Measurements from ENCODE around the gene THPO. TPM values are rescaled to one million over a fixed set of nuclear protein-coding genes. Genes with fewer than 3 reads are reported as not detected.

The THPO gene
- total RNA-seq, 1 experiment from 2014 or later, result 0.55 TPM

- Mint-ChIP-seq H3K9me3 (no peaks in the 10 kb centered on the region), H3K27me3 (ENCODE audit: low read depth) (no peaks in the 10 kb centered on the region), H3K4me1 (peaks cover 45% of the 10 kb centered on the region), H3K36me3 (peaks cover 50% of the 10 kb centered on the region), H3K27ac (no peak overlapping the region), H3K4me3 (no peak overlapping the region)
- ChIA-PET CTCF (interaction anchor here (1.1 to 1.6 kb wide), 3 partner anchors 23 to 173 kb away, joined by 3 to 5 read pairs (median 5); no protein-coding TSS in a partner anchor), POLR2A (interaction anchor here (0.9 kb wide), 1 partner anchor 173 kb away, joined by 4 read pairs; no protein-coding TSS in a partner anchor)
- TF ChIP-seq ZNF219 (CRISPR knock-in tag; IDR thresholded peaks at IDR 0.05; ENCODE audit: borderline replicate concordance) (no peak), KAT7 (CRISPR knock-in tag; IDR thresholded peaks at IDR 0.05; ENCODE audit: borderline replicate concordance) (no peak), SP1 (CRISPR knock-in tag; conservative IDR thresholded peaks at IDR 0.05) (no peak), CDX4 (CRISPR knock-in tag; IDR thresholded peaks at IDR 0.05; ENCODE audit: borderline replicate concordance) (no peak), EMX1 (CRISPR knock-in tag; IDR thresholded peaks at IDR 0.05) (no peak)
- TF ChIP-seq, protein P1, sequence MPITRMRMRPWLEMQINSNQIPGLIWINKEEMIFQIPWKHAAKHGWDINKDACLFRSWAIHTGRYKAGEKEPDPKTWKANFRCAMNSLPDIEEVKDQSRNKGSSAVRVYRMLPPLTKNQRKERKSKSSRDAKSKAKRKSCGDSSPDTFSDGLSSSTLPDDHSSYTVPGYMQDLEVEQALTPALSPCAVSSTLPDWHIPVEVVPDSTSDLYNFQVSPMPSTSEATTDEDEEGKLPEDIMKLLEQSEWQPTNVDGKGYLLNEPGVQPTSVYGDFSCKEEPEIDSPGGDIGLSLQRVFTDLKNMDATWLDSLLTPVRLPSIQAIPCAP (CRISPR knock-in tag; IDR thresholded peaks at IDR 0.05), result no peak
- ATAC-seq (no peak), DNase-seq (ENCODE audit: low spot score) (no peak)
Measured at GRCh38 chr3:184368586-184369183, 9.3 kb downstream of the THPO start.

GRCh38 chr3:184368116-184368515 lies 9.9 kb downstream of the THPO start:
- no peak overlapping the region for H3K4me3 Mint-ChIP-seq
- peaks cover 53% of the 10 kb centered on the region for H3K36me3 Mint-ChIP-seq
- no peaks in the 10 kb centered on the region for H3K9me3 Mint-ChIP-seq
- CTCF ChIA-PET, result interaction anchor here (1.3 to 1.5 kb wide), 2 partner anchors 13 to 173 kb away, joined by 4 to 5 read pairs; no protein-coding TSS in a partner anchor
- DNase-seq (ENCODE audit: low spot score) (no peak), ATAC-seq (no peak)
- H3K4me1 Mint-ChIP-seq, result peaks cover 45% of the 10 kb centered on the region
- no peaks in the 10 kb centered on the region for H3K27me3 Mint-ChIP-seq (ENCODE audit: low read depth)
- POLR2A ChIA-PET, result interaction anchor here (0.9 kb wide), 1 partner anchor 173 kb away, joined by 4 read pairs; no protein-coding TSS in a partner anchor
- H3K27ac Mint-ChIP-seq, result no peak overlapping the region
- TF ChIP-seq, protein P2, sequence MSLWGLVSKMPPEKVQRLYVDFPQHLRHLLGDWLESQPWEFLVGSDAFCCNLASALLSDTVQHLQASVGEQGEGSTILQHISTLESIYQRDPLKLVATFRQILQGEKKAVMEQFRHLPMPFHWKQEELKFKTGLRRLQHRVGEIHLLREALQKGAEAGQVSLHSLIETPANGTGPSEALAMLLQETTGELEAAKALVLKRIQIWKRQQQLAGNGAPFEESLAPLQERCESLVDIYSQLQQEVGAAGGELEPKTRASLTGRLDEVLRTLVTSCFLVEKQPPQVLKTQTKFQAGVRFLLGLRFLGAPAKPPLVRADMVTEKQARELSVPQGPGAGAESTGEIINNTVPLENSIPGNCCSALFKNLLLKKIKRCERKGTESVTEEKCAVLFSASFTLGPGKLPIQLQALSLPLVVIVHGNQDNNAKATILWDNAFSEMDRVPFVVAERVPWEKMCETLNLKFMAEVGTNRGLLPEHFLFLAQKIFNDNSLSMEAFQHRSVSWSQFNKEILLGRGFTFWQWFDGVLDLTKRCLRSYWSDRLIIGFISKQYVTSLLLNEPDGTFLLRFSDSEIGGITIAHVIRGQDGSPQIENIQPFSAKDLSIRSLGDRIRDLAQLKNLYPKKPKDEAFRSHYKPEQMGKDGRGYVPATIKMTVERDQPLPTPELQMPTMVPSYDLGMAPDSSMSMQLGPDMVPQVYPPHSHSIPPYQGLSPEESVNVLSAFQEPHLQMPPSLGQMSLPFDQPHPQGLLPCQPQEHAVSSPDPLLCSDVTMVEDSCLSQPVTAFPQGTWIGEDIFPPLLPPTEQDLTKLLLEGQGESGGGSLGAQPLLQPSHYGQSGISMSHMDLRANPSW (CRISPR knock-in tag; conservative IDR thresholded peaks at IDR 0.05; ENCODE audit: low read depth), result no peak
- TF ChIP-seq CREB1 (CRISPR knock-in tag; IDR thresholded peaks at IDR 0.05) (no peak), ZNF263 (CRISPR knock-in tag; IDR thresholded peaks at IDR 0.05; ENCODE audit: low read depth) (no peak), ELF4 (CRISPR knock-in tag; IDR thresholded peaks at IDR 0.05; ENCODE audit: low read depth) (no peak), ZNF138 (CRISPR knock-in tag; conservative IDR thresholded peaks at IDR 0.05) (no peak), ZNF121 (CRISPR knock-in tag; IDR thresholded peaks at IDR 0.05) (no peak), SP1 (CRISPR knock-in tag; conservative IDR thresholded peaks at IDR 0.05) (no peak), NR2C2 (CRISPR knock-in tag; IDR thresholded peaks at IDR 0.05) (no peak), CREM (CRISPR knock-in tag; IDR thresholded peaks at IDR 0.05) (no peak), ZSCAN18 (CRISPR knock-in tag; IDR thresholded peaks at IDR 0.05) (no peak), JUN (CRISPR knock-in tag; IDR thresholded peaks at IDR 0.05) (no peak), NR3C1 (CRISPR knock-in tag; conservative IDR thresholded peaks at IDR 0.05; ENCODE audit: low read depth) (no peak)
- TF ChIP-seq, protein P3, sequence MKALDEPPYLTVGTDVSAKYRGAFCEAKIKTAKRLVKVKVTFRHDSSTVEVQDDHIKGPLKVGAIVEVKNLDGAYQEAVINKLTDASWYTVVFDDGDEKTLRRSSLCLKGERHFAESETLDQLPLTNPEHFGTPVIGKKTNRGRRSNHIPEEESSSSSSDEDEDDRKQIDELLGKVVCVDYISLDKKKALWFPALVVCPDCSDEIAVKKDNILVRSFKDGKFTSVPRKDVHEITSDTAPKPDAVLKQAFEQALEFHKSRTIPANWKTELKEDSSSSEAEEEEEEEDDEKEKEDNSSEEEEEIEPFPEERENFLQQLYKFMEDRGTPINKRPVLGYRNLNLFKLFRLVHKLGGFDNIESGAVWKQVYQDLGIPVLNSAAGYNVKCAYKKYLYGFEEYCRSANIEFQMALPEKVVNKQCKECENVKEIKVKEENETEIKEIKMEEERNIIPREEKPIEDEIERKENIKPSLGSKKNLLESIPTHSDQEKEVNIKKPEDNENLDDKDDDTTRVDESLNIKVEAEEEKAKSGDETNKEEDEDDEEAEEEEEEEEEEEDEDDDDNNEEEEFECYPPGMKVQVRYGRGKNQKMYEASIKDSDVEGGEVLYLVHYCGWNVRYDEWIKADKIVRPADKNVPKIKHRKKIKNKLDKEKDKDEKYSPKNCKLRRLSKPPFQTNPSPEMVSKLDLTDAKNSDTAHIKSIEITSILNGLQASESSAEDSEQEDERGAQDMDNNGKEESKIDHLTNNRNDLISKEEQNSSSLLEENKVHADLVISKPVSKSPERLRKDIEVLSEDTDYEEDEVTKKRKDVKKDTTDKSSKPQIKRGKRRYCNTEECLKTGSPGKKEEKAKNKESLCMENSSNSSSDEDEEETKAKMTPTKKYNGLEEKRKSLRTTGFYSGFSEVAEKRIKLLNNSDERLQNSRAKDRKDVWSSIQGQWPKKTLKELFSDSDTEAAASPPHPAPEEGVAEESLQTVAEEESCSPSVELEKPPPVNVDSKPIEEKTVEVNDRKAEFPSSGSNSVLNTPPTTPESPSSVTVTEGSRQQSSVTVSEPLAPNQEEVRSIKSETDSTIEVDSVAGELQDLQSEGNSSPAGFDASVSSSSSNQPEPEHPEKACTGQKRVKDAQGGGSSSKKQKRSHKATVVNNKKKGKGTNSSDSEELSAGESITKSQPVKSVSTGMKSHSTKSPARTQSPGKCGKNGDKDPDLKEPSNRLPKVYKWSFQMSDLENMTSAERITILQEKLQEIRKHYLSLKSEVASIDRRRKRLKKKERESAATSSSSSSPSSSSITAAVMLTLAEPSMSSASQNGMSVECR (CRISPR knock-in tag; IDR thresholded peaks at IDR 0.05; ENCODE audit: borderline replicate concordance), result no peak
- TF ChIP-seq, protein P4, sequence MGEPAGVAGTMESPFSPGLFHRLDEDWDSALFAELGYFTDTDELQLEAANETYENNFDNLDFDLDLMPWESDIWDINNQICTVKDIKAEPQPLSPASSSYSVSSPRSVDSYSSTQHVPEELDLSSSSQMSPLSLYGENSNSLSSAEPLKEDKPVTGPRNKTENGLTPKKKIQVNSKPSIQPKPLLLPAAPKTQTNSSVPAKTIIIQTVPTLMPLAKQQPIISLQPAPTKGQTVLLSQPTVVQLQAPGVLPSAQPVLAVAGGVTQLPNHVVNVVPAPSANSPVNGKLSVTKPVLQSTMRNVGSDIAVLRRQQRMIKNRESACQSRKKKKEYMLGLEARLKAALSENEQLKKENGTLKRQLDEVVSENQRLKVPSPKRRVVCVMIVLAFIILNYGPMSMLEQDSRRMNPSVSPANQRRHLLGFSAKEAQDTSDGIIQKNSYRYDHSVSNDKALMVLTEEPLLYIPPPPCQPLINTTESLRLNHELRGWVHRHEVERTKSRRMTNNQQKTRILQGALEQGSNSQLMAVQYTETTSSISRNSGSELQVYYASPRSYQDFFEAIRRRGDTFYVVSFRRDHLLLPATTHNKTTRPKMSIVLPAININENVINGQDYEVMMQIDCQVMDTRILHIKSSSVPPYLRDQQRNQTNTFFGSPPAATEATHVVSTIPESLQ (CRISPR knock-in tag; IDR thresholded peaks at IDR 0.05), result no peak
- TF ChIP-seq, protein P5, sequence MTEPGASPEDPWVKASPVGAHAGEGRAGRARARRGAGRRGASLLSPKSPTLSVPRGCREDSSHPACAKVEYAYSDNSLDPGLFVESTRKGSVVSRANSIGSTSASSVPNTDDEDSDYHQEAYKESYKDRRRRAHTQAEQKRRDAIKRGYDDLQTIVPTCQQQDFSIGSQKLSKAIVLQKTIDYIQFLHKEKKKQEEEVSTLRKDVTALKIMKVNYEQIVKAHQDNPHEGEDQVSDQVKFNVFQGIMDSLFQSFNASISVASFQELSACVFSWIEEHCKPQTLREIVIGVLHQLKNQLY (CRISPR knock-in tag; IDR thresholded peaks at IDR 0.05), result no peak
- TF ChIP-seq, protein P6, sequence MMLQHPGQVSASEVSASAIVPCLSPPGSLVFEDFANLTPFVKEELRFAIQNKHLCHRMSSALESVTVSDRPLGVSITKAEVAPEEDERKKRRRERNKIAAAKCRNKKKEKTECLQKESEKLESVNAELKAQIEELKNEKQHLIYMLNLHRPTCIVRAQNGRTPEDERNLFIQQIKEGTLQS (CRISPR knock-in tag; conservative IDR thresholded peaks at IDR 0.05), result no peak
